AG20443 (cell line): ENCODE data around the gene GMNN.
A peak's percentile ranks its signal among the peaks of the same experiment; 100 is the strongest.
"Not testable (repeated sequence)": the region's sequence is repeated elsewhere in the genome, so short reads cannot be mapped to it uniquely, and the experiment has no call there.

Experiments
- DNase-seq: peaks from one replicate; pipeline ENCODE4 v3.0.0; 2012; ENCODE audit warnings: low spot score, mixed read lengths

The GMNN gene

GRCh38 chr6:24761851-24762250 is 12.9 kb upstream of the GMNN start:
- no peak for DNase-seq

- no peak for DNase-seq
Measured at GRCh38 chr6:24763578-24763977, 11.2 kb upstream of the GMNN start.

- not testable (repeated sequence) for DNase-seq
Measured at GRCh38 chr6:24764833-24765828, 9.6 kb upstream of the GMNN start.

GRCh38 chr6:24765968-24766367 is 8.8 kb upstream of the GMNN start:
- DNase-seq: not testable (repeated sequence)

GRCh38 chr6:24766680-24767462 is 7.9 kb upstream of the GMNN start:
- peak; percentile 50 for DNase-seq

- peak; percentile 39 for DNase-seq
Measured at GRCh38 chr6:24768361-24768760, 6.4 kb upstream of the GMNN start.

- DNase-seq: peak; percentile 38
Measured at GRCh38 chr6:24775520-24776058, 852 bp downstream of the GMNN start.

- DNase-seq: no peak
Measured at GRCh38 chr6:24777227-24777626, 2.5 kb downstream of the GMNN start.

- DNase-seq: no peak
Measured at GRCh38 chr6:24778121-24778520, 3.4 kb downstream of the GMNN start.

- no peak for DNase-seq
Measured at GRCh38 chr6:24778878-24779277, 4.1 kb downstream of the GMNN start.

GRCh38 chr6:24779416-24780016 is 4.8 kb downstream of the GMNN start:
- no peak for DNase-seq

GRCh38 chr6:24780206-24780605 is 5.5 kb downstream of the GMNN start:
- no peak for DNase-seq

- no peak for DNase-seq
Measured at GRCh38 chr6:24788031-24788665, 13.4 kb downstream of the GMNN start.

- DNase-seq: no peak
Measured at GRCh38 chr6:24795106-24795505, 20.4 kb downstream of the GMNN start.

- DNase-seq: no peak
Measured at GRCh38 chr6:24796616-24797290, 22.0 kb downstream of the GMNN start.

GRCh38 chr6:24797596-24798216 is 23.0 kb downstream of the GMNN start:
- no peak for DNase-seq

GRCh38 chr6:24798740-24799540 is 24.2 kb downstream of the GMNN start, which contains the start of gene ARMH2:
Gene ARMH2, minus strand, starts transcription at chr6:24798917. Its CDS starts 60 bp downstream, at chr6:24798857.
- DNase-seq: no peak

- no peak for DNase-seq
Measured at GRCh38 chr6:24799541-24799915, 24.8 kb downstream of the GMNN start.

- DNase-seq: peak; percentile 16
Measured at GRCh38 chr6:24802271-24803059, 27.7 kb downstream of the GMNN start.
